ENCODE data around the gene STKLD1.
A peak's percentile ranks its signal among the peaks of the same experiment; 100 is the strongest.

STKLD1 gene

DNA sequence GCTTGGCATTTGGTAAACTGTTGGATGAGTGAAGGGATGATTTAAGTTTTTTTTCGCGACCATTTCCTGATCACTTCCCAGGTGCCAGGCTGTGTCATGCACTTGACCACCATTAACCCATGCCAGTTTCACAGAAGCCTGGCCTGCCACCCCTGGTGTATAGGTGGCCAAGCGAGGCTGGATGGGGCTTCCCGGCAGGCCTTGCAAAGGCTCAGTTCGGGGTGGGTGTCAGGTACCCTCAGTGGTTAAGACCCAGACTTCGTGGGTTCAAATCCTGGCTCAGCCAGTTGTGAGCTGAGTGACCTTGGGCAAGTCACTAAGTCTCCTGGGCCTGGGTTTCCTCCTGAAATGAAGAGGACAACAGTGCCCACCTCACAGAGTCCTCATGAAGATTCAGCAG lies 30.6 kb upstream of the STKLD1 start:
- no peak for DNase-seq (ENCODE audit: low spot score)

DNA sequence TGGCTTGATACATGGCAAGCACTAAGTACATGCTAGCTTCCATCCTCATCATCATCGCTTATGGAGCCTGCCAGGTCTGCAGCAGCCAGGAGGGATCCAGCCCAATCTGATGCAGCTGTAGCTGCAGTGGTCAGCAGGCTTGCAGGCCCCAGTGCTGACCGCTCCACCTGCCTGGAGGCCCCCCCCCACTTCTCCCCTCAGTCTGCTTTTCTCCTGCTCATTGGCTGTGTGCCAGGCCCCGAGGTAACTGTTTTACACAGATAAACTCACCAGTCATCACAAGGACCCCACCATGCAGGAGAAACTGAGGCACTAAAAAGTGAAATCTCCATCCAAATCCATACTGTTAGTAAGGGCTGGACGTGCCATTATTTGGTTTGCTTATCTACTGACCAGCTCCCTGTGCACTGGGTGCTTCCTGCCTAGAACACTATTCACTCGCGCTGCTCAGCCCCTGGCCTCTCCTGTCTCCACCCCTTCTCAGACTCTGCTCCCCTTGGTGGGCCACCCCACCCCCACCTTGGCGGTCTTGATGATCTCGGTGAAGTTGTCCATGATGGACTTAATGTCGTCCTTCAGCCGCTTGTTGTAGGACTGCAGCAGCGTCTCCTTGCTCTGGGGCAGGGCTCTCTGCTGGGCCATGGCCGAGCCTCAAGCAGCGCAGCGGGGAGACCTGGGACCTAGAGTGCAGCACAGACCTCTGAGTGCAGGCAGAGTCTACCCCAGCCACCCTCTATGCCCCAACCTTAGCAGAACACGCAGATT lies 30.0 kb upstream of the STKLD1 start:
- no peak for DNase-seq (ENCODE audit: low spot score)

DNA sequence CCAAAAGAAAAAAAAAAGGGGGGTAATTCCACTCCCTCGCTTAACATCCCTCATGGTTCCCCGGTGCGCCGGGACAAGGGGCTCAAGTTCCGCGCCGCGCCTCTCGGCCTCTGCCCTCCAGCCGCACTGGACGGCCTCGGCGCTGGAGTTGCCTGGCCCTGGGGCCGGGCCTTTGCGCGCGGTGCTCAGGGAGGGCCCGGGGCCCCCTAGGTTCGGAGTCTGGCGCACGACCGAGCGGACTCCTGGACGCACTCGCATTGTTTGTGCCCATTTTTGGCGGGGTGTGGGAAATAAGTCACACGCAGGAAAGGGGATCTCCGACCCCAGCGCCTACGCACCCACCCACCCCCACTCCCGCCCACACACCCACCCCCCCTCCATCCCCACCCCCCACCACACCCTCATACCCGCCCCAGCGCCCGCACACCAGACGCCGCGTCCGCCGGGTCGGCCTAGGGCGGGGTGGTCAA lies 28.6 kb upstream of the STKLD1 start:
- DNase-seq (ENCODE audit: low spot score) = peak; percentile 32

DNA sequence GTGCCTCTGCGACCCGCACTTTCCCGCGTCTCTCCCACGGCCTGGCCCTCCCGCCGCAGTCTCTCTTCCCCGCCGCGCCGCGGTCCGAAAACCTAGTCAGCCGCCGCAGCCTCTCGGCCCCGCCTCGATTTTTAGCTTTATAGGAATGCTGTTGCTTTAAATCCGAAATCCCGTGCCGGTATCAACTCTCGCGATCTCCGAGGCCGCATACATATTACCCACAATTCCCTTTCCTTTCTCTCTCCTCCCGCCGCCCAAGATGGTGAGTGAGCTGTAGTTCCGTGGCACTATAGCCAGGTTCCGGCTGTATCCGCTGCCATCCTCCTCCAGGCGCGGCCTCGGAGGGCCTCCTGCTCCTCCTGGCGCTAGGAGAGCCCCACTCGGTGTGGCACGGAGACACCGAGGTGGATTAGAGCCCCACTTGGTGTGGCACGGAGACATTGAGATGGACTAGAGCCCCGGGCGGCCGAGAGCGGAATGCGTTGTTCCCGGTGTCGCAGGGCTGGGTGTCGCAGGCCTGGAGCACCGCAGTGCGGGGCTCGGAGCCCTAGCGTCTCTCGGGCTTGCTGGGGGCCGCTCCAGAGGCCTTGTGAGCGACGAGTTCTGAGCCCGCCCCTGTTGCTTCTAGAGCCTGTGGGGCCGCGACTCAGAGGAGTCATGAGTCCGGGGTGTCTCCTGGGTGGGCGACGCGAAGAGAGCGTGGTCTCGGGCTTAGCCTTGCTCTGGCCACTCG lies 28.0 kb upstream of the STKLD1 start, which contains the start of the genes MED22 and RPL7A:
MED22 (minus strand) TSS at position 147 of the 733 bp plus-strand sequence. CDS start 1,469 bp downstream, outside the sequence.
RPL7A (plus strand) TSS at position 234 of the 733 bp plus-strand sequence; CDS start at position 260, 26 bp downstream.
- peak; percentile 94 for DNase-seq (ENCODE audit: low spot score)

DNA sequence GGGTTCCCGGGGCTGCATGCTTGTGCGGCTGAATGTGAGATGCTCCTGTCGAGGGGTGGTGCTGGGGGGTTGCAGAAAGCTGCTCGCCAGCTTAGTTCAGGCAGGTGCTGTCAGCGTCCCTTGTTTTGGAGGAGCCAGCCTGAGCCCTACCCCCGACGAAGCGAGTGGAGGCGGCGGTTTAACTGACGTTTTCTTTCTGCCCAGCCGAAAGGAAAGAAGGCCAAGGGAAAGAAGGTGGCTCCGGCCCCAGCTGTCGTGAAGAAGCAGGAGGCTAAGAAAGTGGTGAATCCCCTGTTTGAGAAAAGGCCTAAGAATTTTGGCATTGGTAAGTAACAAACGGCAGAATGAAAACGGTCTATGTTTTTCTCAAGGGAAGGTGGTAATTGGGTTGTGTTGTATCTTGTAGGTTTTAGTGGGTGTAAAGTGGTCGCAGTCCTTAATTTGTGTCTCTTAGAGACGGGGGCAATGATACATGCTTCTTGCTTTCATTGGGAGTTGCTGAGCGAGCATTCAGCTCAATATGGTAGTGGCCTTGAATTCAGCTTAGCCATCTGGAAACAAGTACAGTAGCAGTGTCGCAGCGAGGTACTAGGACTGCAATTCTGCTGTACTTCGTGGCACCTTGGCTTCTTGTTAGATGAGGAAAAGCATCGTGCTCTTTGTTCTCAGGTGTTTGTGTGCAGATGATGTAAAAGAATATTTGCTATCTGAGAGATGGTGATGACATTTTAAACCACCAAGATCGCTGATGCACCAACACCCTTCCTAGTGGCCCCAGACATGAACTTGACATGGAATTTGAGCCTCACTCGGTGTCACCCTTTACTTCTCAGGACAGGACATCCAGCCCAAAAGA lies 27.2 kb upstream of the STKLD1 start:
- DNase-seq (ENCODE audit: low spot score) = no peak

DNA sequence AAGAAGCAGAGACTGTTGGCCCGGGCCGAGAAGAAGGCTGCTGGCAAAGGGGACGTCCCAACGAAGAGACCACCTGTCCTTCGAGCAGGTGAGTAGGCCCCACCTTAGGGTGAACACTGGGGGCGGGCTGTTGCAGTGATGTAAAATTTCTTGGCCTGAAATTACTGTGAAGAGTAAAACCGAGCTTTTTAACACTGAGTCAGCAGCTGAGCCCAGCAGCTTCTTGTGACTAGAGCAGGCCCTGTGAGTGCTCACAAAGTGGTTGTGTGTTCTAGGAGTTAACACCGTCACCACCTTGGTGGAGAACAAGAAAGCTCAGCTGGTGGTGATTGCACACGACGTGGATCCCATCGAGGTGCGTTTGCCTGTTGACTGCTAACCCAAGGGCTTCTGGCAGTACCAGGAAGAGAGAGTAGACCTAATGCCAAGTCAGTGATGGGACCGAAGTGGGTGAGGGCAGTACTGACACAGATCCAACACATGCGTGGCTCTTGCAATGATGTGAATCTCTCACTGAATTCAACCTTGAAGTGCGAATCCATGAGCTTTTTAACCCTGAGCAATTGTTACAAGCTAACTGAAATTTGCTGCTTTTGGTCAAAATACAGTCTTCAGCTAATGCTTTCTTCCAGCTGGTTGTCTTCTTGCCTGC lies 26.1 kb upstream of the STKLD1 start:
- DNase-seq (ENCODE audit: low spot score) = no peak

DNA sequence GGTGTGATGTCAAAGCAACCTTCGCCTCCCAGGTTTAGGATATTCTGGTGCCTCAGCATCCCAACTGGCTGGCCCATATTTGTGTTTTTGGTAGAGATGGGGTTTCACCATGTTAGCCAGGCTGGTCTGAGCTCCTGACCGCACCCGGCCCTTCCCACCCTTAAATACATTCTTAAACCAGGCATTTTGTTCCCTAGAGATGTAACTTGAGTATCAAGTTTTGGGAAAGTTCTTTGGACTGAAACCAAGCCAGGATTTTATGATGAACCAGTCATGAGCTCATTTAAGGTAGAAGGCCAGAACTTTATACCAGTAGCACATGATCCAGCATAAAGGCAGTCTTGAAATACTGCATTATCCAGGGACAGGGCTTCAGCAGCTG lies 24.6 kb upstream of the STKLD1 start:
- no peak for DNase-seq (ENCODE audit: low spot score)

DNA sequence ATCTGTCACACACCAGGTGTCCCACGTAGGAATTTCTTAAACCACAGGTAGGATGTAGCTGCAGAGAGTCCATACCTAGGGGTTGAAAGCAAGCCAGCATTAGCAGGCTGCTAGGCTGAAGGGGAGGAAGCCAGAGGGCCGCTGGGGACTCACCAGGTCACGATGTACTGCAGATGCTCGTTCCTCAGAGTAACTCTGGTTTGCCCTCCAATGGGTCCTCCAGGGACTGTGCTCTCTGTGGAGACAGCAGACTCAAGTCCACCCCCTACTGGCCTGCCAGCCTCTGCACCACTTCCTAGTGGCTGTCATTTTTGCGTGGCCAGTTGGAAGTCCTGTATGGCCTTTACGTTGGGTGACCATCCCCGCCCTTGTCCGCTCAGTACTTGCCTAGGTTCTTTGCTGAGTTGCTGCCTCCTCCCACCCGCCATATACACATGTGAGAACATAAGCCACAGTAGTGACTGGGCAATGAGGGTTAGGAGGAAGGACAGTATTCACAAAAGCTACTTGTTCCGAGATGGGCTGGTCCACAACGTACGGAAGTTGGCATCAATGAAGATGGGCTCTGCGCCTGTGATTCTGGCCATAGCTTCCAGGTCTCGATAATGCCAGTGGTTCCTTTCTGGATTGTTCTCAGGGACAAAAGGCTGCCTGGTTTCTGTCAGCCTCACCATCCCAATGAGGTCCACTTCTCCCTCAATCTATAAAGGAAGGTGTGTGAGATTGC lies 24.1 kb upstream of the STKLD1 start:
- DNase-seq (ENCODE audit: low spot score) = no peak

DNA sequence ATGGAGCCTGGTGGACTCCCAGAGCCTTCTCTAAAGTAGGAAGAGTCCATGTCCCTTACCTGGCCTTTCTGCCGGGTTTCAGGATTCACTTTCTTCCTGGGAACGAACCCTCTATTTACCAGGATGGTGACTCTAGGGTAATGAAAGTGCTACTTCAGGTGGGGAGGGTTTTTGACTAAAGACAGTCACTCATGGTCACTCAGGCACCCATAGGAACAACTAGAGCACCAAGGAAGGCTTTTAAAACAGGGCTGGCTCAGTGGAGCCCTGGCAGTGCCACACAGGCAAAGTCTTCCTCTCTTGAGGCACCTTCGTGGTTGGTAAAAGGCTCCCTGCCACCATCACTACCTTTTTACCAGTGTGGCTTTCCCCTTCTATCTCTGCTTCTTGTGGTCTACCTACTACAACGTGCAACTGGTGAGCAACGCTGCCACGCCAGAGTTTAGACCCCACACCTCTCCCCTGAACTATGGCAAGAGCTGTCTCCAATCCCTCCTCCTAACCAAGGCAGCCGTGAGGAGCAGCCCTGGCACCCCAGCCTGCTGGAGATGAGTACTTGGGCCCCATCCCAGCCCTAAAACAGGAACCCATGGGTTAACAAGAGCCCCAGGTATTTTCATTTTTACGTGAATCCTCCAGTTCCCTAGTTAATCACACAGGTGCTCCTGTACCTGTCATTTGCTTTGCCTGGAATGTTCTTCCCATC lies 23.4 kb upstream of the STKLD1 start:
- DNase-seq (ENCODE audit: low spot score) = no peak

DNA sequence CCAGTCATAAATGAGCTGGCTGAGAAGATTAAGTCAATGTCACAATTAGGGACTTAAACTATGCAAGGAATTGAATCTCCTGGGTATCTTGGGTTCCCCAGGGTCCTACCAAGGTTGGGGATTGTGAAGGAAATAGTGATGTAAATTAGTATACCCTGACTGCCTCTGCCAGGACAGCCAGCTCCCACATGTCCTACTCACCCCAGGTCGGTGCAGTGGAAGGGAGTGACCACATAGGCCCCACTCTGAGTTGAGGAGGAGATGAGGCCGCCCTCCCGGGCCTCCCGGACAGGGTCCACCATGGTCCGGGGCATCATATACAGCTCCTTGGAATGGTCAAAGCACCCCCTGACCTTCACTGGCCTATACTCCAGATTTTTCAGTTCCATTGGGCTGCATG lies 22.6 kb upstream of the STKLD1 start:
- no peak for DNase-seq (ENCODE audit: low spot score)

DNA sequence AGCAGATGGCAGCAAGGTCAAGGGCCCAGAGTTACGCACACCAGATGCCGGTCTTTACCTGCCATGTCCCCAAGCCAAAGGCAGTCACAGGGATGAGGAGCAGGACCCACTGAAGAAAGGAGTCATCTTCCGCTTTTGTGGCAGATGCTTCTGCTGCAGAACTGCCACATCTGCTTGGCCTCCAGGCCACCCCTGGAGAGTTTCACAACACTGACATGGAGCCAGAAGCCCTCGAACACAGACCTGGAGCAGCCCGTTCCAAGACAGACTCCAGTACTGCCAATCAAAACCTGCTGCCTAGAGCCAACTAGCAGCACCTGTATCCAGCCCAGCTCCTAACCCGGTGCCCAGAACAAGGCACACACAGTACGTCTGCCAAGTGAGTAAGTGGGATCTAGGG lies 21.4 kb upstream of the STKLD1 start:
- DNase-seq (ENCODE audit: low spot score) = no peak

DNA sequence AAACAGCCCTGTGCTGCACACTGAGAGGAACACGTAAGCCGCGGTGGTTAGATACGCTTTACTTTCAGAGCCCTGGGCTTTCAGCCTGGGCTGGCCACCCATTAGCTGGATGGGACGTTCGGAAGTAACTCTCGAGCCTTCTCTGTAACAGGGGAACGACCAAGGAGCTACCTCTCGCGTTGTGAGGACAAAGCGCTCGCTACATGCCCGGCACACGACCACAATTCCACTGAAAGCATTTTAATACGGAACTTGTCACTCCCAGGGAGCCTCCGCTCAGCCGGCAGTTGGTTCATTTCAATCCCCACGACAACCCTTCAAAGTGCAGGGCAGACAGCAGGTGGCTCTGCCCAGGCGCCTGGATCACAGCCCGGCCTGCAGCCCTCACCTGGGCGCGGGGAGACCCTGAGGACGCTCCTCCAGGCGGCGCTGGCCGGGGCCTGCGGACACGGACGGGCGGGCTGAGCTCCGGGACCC lies 20.2 kb upstream of the STKLD1 start:
- DNase-seq (ENCODE audit: low spot score) = no peak

DNA sequence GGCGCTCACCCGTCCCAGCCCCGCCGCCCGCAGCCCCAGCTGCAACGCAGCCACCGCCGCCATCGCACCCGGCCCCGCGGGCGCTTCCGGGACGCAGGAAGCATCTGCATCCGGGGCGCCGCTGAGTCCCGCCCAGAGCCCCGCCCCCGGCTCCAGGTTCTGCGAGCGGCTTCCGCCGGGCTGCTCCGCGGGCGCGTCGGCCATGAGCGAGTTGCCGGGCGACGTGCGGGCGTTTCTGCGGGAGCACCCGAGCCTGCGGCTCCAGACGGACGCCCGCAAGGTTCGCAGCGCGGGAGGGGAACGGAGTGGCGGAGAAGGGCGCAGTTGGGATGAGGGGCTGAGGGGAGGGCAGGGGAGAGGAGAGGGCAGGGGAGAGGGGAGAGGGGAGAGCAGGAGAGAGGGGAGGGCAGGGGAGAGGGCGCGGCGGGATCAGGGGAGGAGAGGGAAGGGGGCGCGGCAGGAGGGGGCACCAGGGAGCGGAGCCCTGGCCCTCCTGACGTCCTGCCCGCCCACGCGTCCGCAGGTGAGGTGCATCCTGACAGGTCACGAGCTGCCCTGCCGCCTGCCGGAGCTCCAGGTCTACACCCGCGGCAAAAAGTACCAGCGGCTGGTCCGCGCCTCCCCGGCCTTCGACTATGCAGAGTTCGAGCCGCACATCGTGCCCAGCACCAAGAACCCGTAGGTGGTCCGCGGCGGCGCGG lies 19.6 kb upstream of the STKLD1 start, which contains the start of the genes SURF1 and SURF2:
SURF1 (minus strand) TSS at position 97 of the 701 bp plus-strand sequence; CDS start at position 63, 34 bp downstream.
SURF2 (plus strand) TSS at position 160 of the 701 bp plus-strand sequence; CDS start at position 203, 43 bp downstream.
- DNase-seq (ENCODE audit: low spot score) = peak; percentile 72

DNA sequence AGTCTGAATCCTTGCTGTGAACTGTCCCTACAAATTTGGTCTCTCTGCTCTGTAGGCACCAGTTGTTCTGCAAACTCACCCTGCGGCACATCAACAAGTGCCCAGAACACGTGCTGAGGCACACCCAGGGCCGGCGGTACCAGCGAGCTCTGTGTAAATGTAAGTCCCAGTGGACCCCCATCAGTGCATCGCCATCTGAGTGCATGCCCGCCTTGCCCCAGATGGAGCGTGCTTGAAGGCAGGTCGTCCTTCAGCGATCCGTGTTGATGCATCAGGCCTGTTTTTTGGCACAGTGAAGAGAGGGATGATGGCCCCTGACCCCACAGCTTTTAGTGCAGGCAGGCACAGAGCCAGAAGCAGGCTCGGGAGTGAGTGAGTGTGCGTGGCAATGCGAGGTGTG lies 18.5 kb upstream of the STKLD1 start:
- DNase-seq (ENCODE audit: low spot score) = no peak

DNA sequence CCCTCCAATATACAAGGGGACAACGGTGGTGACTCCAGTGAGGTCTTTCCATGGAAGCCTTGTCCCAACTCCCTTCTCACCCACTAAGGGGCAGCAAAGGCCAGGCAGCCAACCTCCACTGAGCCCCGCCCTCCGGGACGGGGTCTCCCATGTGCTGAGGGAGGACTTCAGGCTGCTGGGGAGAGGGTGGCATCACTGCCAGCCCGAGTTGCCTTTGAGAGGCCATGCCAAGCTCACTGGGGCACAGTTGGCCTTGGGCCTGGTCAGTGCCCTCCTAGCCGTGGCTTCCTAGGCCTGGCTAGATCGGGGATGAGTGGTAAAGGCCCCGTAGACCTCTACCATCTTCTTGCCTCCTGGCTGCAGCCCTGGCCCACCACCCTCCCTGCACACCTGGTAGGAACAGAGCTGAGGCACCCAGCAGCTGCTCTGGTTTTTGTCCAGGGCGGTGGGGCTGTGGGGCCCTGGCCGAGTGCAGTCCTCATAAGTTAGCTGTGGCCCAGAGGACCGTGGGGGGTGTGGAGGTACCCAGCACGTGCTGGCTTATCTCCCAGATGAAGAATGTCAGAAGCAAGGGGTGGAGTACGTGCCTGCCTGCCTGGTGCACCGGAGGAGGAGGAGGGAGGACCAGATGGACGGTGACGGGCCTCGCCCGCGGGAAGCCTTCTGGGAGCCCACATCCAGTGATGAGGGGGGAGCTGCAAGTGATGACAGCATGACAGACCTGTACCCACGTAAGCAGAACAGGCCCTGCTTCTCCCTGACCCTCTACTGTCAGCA lies 16.6 kb upstream of the STKLD1 start:
- DNase-seq (ENCODE audit: low spot score) = no peak

DNA sequence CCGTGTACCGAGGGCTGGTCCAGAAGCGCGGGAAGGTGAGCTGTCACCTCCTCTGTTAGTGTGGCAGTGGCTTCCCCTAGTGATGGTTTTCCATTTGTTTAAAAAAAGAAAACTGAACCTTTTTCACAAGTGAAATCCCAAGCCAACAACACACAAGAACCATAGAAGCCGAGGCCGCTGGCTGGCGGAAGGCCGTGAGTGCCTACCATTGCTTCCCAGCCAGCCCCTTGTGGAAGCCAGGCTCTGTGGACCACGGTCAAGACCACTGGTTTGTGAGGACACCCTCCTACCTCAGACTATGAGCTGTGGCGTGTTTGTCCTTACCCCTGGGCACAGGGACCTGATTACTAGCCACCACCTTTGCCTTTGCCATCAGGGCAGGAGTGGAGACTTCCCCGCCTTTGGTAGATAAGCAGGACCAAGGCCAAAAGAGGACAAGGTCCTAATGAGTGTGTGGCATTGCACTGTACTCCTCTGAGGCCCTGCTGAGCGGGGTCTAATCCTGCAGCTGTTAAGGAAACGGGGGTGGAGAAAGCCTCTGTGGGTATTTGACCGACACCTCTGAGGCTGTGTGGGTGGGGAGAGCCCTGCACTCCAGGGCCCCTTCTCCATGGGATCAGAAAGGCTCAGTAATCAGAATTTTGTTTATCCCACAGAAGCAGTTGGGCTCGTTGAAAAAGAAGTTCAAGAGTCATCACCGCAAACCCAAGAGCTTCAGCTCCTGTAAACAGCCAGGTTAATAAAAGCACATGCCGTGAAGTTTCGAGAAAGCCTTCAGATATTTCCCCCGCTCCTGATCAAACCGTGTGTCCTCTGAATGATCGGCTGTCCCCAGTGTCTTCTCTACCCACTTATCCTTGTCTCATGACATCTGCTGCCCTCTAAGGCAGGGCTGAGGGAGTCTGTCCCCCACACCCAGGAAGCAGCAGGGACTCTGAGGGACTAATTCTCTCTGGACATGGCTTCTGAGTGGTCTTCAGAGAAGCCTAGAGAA lies 15.5 kb upstream of the STKLD1 start:
- no peak for DNase-seq (ENCODE audit: low spot score)

DNA sequence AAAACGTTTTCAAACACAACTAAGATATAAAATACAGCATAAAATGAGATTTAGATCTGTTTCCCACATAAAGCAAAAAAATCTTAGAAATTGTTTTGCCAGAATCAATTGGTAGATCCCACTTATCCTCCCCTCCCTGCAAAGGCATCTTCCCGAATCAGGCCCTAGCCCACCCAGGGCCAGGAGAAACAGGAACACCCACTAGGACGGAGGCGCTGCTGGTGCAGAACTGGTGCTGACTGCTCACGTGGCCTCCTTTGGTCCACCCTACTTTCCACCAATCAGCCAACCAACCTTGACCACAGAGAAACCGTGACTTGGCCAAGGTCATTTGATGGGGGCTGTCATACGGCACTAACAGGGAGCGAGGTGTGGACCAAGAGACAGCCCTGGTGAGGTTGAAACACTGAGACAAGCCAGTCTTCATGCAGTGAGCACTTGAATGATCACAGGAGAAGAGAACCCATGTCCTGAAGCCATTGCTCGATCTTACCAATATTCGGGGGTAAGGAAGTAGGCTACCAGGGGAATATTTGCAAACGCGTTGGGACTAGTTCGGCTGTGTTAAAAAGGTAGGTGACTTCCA lies 14.6 kb upstream of the STKLD1 start:
- DNase-seq (ENCODE audit: low spot score) = no peak
